Measurements from ENCODE around the gene OR51A4. TPM values are rescaled to one million over a fixed set of nuclear protein-coding genes. Genes with fewer than 3 reads are reported as not detected.

OR51A4 gene
- total RNA-seq, 1 donor from 2014 or later, result not detected

Other genes with a start within 250 kb of the OR51A4 start
- not detected in 2 replicates for gene OR51E2, start 249.8 kb downstream of the OR51A4 start, total RNA-seq
- gene MMP26, start 242.8 kb downstream of the OR51A4 start, total RNA-seq, result not detected in 2 replicates
- gene OR51F1, start 177.7 kb downstream of the OR51A4 start, total RNA-seq, result not detected in 2 replicates
- gene OR52R1, start 143.2 kb downstream of the OR51A4 start, total RNA-seq, result not detected in 2 replicates
- not detected in 2 replicates for gene OR51F2, start 126.3 kb downstream of the OR51A4 start, total RNA-seq
- not detected in 2 replicates for gene OR51S1, start 98.4 kb downstream of the OR51A4 start, total RNA-seq
- gene OR51T1, start 65.7 kb downstream of the OR51A4 start, total RNA-seq, result not detected in 2 replicates
- not detected in 2 replicates for gene OR51A7, start 43.8 kb downstream of the OR51A4 start, total RNA-seq
- not detected in 2 replicates for gene OR51G2, start 28.3 kb downstream of the OR51A4 start, total RNA-seq
- not detected in 2 replicates for gene OR51G1, start 23.3 kb downstream of the OR51A4 start, total RNA-seq
- gene OR51A2, start 8.1 kb upstream of the OR51A4 start, total RNA-seq, result not detected in 2 replicates
- not detected in 2 replicates for gene OR51L1, start 47.2 kb upstream of the OR51A4 start, total RNA-seq
- not detected in 2 replicates for gene OR52J3, start 98.9 kb upstream of the OR51A4 start, total RNA-seq
- not detected in 2 replicates for gene OR52E2, start 112.0 kb upstream of the OR51A4 start, total RNA-seq
- gene OR52E1, start 122.0 kb upstream of the OR51A4 start, total RNA-seq, result not detected in 2 replicates
- gene OR52A5, start 190.8 kb upstream of the OR51A4 start, total RNA-seq, result not detected in 2 replicates
- gene OR52A1, start 207.2 kb upstream of the OR51A4 start, total RNA-seq, result not detected in 2 replicates

Data from lung microvascular endothelial cell (primary cell).